Heart right ventricle (tissue), 16 donors: Measurements from ENCODE around the gene CNPPD1. TPM values are rescaled to one million over a fixed set of nuclear protein-coding genes. Genes with fewer than 3 reads are reported as not detected.
"Not testable (repeated sequence)": the region's sequence is repeated elsewhere in the genome, so short reads cannot be mapped to it uniquely, and the experiment has no call there.

ENCODE experiments used
- ATAC-seq, 8 donors: fragments of 200-7000 bp; cut with Tn5 transposase; one replicate each; pipeline ENCODE4 v1.9.1; 2020; ENCODE audit warnings: mild to moderate bottlenecking in 8 of 8, moderate library complexity in 8 of 8, moderate number of reproducible peaks in 1 of 8
- DNase-seq, 2 donors: peaks; one replicate each; pipeline ENCODE4 v3.0.0-alpha.2; 2020
- H3K27ac ChIP-seq, 10 donors: fragments of 200-600 bp; sonication (generic) in 2 of 10; one replicate each; pipeline versions ENCODE4 v1.5.0 to v1.8.0; 2020 to 2022; ENCODE audit warnings: mild to moderate bottlenecking in 3 of 10
- H3K27me3 ChIP-seq, 7 donors: fragments of 200-600 bp; one replicate each; pipeline ENCODE4 v1.8.0; 2021 to 2022; ENCODE audit warnings: mild to moderate bottlenecking in 2 of 7
- H3K36me3 ChIP-seq, 9 donors: fragments of 200-600 bp; sonication (generic) in 1 of 9; one replicate each; pipeline versions ENCODE4 v1.5.0 to v1.8.0; 2020 to 2022; ENCODE audit warnings: mild to moderate bottlenecking in 2 of 9
- H3K4me1 ChIP-seq, 9 donors: fragments of 200-600 bp; sonication (generic) in 1 of 9; one replicate each; pipeline versions ENCODE4 v1.5.0 to v1.8.0; 2020 to 2022; ENCODE audit warnings: mild to moderate bottlenecking in 4 of 9
- H3K4me3 ChIP-seq, 10 donors: fragments of 200-600 bp; sonication (generic) in 2 of 10; one replicate each; pipeline versions ENCODE4 v1.5.0 to v1.8.0; 2020 to 2022; ENCODE audit warnings: mild to moderate bottlenecking in 7 of 10, moderate library complexity in 2 of 10
- H3K9me3 ChIP-seq, 11 donors: fragments of 200-600 bp in 10 of 11; sonication (generic) in 2 of 11; one replicate each; pipeline versions ENCODE4 v1.5.0 to v1.8.0; 2013 to 2022; ENCODE audit warnings: mild to moderate bottlenecking in 2 of 11, control low read depth in 1 of 11, moderate library complexity in 1 of 11
- CTCF ChIP-seq, 9 donors: fragments of 200-600 bp; sonication (generic) in 2 of 9; IDR thresholded peaks; one replicate each; pipeline versions ENCODE4 v1.5.0 to v1.8.0; 2021 to 2022; ENCODE audit warnings: antibody characterized with exemption in 9 of 9, mild to moderate bottlenecking in 5 of 9, moderate library complexity in 1 of 9
- WGBS, 2 donors: extraction: QIAGEN DNeasy Blood & Tissue Kit; methylation state at CpG; one replicate each; pipeline ENCODE4 v1.1.7; 2013; ENCODE audit warnings: inconsistent platforms in 1 of 2; 5-methylcytosine and 5-hydroxymethylcytosine counted together
- intact Hi-C, 10 donors: fragments of 100-400 bp; cut with DNase I; formaldehyde crosslinking; loops; one replicate each; pipeline versions ENCODE4 v1.11.1 to v1.14.2; 2022
- polyA plus RNA-seq, 2 donors: library from polyadenylated mRNA; stranded (reverse); fragments of 200-250 nt; gene quantifications; one replicate each; pipeline ENCODE4 v1.2.3, GENCODE V29; 2013
- total RNA-seq, 10 donors: library from RNA; stranded (reverse); fragmentation: NEBNext Ultra II Directional in 3 of 10; extraction: Animal tissue kit (Norgen Biotek cat#: 25700) in 3 of 10; gene quantifications; one replicate each; pipeline versions ENCODE4 v1.2.1 to v1.2.4, GENCODE V29; 2021 to 2023
- donor health status: Arrhythmogenic right ventricular cardiomyopathy.
- donor health status: ischemic (EF 13 %, LVEDD 7.1; RV severe dilation, severe dysfunction).
- donor health status: healthy with polysubstance abuse.
- donor health status: DM: no; HTN: yes; CAD: no.
- donor health status: DM: no; HTN: no; CAD: no.
- donor health status: ischemic (EF 25% LVEDD 6.9; RV normal size, moderate dysfunction).
- donor health status: ischemic (EF 25% LVEDD 5.7; RV mildly dilated, moderate dysfunction).
- donor health status: healthy.
- donor health status: DM: yes; HTN: yes; CAD: no.
- donor health status: Ischemic cardiomyopathy.
- donor health status: ischemic (EF 35%, LVEDD 5.7; RV mildly dilated, moderate dysfunction).
- donor health status: nonischemic (EF 11% LVEDD 7.7; RV severe dilation, severe dysfunction).
- donor health status: DM: yes; HTN: yes; CAD: no.
- donor health status: PGD.
- donor health status: ischemic (EF 29% LVEDD 5.4; RV normal size, mild dysfunction).
- donor health status: nonischemic (EF 23%, LVEDD 6.1; RV moderate dilation, normal function).

CNPPD1 gene
- total and polyA plus RNA-seq, 12 donors = 35.5 to 84.7 (median 63.6) TPM

DNA sequence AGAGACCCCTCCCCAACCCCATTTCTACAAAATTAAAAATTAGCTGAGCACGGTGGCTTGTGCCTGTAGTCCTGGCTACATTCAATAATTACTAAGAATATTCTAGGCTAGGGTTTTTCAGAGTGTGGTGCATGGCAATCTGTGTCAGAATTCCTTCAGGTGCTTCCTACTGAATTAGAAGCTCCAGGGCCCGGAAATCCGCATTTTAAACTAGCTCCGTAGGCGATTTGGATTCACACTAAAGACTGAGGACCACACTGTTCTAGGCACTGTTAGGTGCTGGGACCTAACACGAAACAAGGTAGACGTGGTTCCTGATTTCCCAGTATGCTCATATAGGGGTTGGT lies 29.2 kb upstream of the CNPPD1 start:
- intact Hi-C loops = loop anchor here in 7 of 10 donors (1.0 to 5.0 kb wide), 9 partner anchors 12 to 73 kb away; partner anchors contain the start of genes CNPPD1 (in 2 of the 7), NHEJ1 (in 2 of the 7), ABCB6 (in 1 of the 7) and DNAJB2 (in 1 of the 7)
- Histone ChIP-seq H3K27me3 (no peaks in the 10 kb centered on the region), H3K4me1 (peaks cover 8 to 25% (median 20%) of the 10 kb centered on the region in 9 donors), H3K27ac (peak overlapping the region; percentile 80 to 99 (median 95)), H3K9me3 (peaks cover 0 to 2% (median 0%) of the 10 kb centered on the region in 11 donors), H3K4me3 (peak overlapping the region; percentile 33 to 82 (median 70)), H3K36me3 (peaks cover 0 to 35% (median 17%) of the 10 kb centered on the region in 9 donors)
- ATAC-seq (no peak), DNase-seq (no peak)
- TF ChIP-seq CTCF (IDR thresholded peaks at IDR 0.05) = no peak
- WGBS, 2 donors = 17 to 20% methylated on average over 7 of the region's 7 CpGs

DNA sequence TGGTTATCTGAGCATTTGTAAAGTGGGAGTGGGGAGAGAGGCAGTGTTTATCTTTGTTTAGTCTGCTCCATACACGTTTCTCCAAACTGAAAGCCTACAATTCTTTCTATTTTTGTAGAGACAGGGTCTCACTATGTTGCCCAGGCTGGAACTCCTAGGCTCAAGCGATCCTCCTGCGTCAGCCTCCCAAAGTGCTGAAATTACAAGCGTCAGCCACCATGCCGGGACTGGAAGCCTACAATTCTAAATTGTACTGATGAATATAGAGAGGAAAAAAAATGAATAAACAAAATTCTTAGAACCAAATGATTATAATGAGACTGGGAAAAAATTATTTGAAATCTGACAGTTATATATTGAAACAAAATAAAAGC lies 28.4 kb upstream of the CNPPD1 start:
- intact Hi-C loops = loop anchor here in 2 of 10 donors (5.0 kb wide), 2 partner anchors 33 to 43 kb away; partner anchors contain the start of genes NHEJ1 (in 1 of the 2) and SLC23A3 (in 1 of the 2)
- DNase-seq (no peak), ATAC-seq (no peak)
- H3K4me1 ChIP-seq = peaks cover 8 to 25% (median 20%) of the 10 kb centered on the region in 9 donors
- no peak for TF ChIP-seq CTCF (IDR thresholded peaks at IDR 0.05)
- WGBS, 2 donors = 84 to 86% methylated on average over 5 of the region's 5 CpGs
- H3K27me3 ChIP-seq = no peaks in the 10 kb centered on the region
- H3K9me3 ChIP-seq = peaks cover 0 to 2% (median 0%) of the 10 kb centered on the region in 11 donors
- no peak overlapping the region for H3K4me3 ChIP-seq
- peaks cover 0 to 27% (median 17%) of the 10 kb centered on the region in 9 donors for H3K36me3 ChIP-seq
- H3K27ac ChIP-seq = no peak overlapping the region

DNA sequence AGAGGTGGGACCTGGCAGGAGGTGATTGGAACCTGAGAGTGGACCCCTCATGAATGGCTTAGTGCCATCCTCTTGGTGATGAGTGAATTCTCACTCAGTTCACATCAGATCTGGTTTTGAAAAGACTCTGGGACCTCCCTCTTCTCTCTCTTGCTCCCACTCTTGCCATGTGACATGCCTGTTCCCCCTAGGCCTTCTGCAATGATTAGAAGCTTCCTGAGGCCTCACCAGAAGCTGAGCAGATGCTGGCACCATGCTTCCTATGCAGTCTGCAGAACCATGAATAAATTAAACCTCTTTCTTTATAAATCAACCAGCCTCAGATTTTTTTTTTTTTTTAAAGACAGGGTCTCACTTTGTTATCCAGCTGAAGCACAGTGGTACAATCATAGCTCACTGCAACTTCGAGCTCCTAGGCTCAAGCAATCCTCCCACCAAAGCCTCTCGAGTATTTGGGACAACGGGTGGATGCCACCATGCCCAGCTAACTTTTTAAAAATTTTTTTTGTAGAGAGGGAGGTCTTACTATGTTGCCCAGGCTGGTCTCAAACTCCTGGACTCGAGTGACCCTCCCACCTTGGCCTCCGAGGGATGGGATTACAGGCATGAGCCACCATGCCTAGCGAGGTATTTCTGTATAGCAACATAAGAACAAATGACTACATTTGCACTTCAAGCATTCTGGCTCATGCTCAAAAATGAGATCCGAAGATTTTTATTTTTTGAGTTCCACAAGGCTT lies 27.9 kb upstream of the CNPPD1 start:
- 90 to 92% methylated on average over 7 of the region's 7 CpGs for WGBS, 2 donors
- TF ChIP-seq CTCF (IDR thresholded peaks at IDR 0.05) = no peak
- Histone ChIP-seq H3K36me3 (peaks cover 0 to 21% (median 12%) of the 10 kb centered on the region in 9 donors), H3K9me3 (peaks cover 0 to 2% (median 0%) of the 10 kb centered on the region in 11 donors), H3K27ac (no peak overlapping the region), H3K27me3 (peaks cover 0 to 2% (median 0%) of the 10 kb centered on the region in 7 donors), H3K4me3 (no peak overlapping the region), H3K4me1 (peaks cover 8 to 25% (median 20%) of the 10 kb centered on the region in 9 donors)
- ATAC-seq (no peak), DNase-seq (no peak)
- intact Hi-C loops = loop anchor here in 2 of 10 donors (5.0 kb wide), 2 partner anchors 32 to 42 kb away; partner anchors contain the start of genes NHEJ1 (in 1 of the 2) and SLC23A3 (in 1 of the 2)

DNA sequence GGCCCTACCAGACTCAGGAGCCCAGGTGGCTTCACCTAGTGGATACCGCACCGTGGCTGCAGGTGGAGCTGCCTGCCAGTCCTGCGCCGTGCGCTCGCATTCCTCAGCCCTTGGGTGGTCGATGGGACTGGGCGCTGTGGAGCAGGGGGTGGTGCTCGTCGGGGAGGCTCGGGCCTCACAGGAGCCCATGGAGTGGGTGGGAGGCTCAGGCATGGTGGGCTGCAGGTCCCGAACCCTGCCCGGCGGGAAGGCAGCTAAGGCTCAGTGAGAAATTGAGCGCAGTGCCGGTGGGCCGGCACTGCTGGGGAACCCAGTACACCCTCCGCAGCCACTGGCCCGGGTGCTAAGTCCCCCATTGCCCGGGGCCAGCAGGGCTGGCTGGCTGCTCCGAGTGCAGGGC lies 24.6 kb upstream of the CNPPD1 start:
- intact Hi-C loops, DNase-seq, H3K4me3 ChIP-seq, H3K36me3 ChIP-seq, ATAC-seq, H3K4me1 ChIP-seq, H3K27ac ChIP-seq, H3K9me3 ChIP-seq: not testable (repeated sequence)
- WGBS, 2 donors = 90 to 91% methylated on average over 19 to 20 of the region's 21 CpGs
- H3K27me3 ChIP-seq = peaks cover 0 to 22% (median 3%) of the 10 kb centered on the region in 7 donors

DNA sequence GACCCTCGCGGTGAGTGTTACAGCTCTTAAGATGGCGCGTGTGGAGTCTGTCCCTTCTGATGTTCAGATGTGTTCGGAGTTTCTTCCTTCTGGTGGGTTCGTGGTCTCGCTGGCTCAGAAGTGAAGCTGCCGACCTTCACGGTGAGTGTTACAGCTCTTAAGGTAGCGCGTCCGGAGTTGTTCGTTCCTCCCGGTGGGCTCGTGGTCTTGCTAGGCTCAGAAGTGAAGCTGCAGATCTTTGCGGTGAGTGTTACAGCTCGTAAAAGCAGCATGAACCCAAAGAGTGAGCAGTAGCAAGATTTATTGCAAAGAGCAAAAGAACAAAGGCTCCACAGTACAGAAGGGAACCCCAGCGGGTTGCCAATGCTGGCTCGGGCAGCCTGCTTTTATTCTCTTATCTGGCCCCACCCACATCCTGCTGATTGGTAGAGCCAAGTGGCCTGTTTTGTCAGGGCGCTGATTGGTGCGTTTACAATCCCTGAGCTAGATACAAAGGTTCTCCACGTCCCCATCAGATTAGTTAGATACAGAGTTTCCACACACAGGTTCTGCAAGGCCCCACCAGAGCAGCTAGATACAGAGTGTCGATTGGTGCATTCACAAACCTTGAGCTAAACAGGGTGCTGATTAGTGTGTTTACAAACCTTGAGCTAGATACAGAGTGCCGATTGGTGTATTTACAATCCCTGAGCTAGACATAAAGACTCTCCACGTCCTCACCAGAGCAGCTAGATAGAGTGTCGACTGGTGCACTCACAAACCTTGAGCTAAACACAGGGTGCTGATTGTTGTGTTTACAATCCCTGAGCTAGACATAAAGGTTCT lies 24.0 kb upstream of the CNPPD1 start:
- H3K4me3 ChIP-seq, H3K27ac ChIP-seq, H3K4me1 ChIP-seq, H3K9me3 ChIP-seq, intact Hi-C loops, ATAC-seq, H3K36me3 ChIP-seq, DNase-seq: not testable (repeated sequence)
- 83% methylated on average over 25 of the region's 26 CpGs for WGBS, 2 donors
- peaks cover 0 to 22% (median 3%) of the 10 kb centered on the region in 7 donors for H3K27me3 ChIP-seq
